Neutrophil (primary cell): ENCODE results near the gene NNT.

Experiments used
- H3K27ac ChIP-seq: fragments of 200-600 bp; sonication (generic); 2 replicates; pipeline ENCODE4 v1.5.1; 2016; ENCODE audit warnings: mild to moderate bottlenecking, moderate library complexity
- H3K27me3 ChIP-seq: fragments of 200-600 bp; sonication (generic); 2 replicates; pipeline ENCODE4 v1.6.0; 2016; ENCODE audit warnings: mild to moderate bottlenecking
- H3K36me3 ChIP-seq: fragments of 200-600 bp; sonication (generic); 2 replicates; pipeline ENCODE4 v1.5.1; 2017
- H3K4me1 ChIP-seq, 2 experiments: fragments of 200-600 bp in 1 of 2; sonication (generic) in 1 of 2; 1 replicate in 1 of 2; 2 replicates in 1 of 2; pipeline versions ENCODE4 v1.5.1 to v1.6.1; 2013 to 2016; ENCODE audit warnings: low read depth in 1 of 2, low read length in 1 of 2, mild to moderate bottlenecking in 1 of 2, moderate library complexity in 1 of 2; ENCODE audit not compliant: control insufficient read depth in 1 of 2, insufficient read depth in 1 of 2
- H3K4me3 ChIP-seq, 2 experiments: fragments of 200-600 bp in 1 of 2; sonication (generic) in 1 of 2; 1 replicate in 1 of 2; 2 replicates in 1 of 2; pipeline ENCODE4 v1.5.1; 2013 to 2016; ENCODE audit warnings: low read depth in 1 of 2, low read length in 1 of 2, mild to moderate bottlenecking in 1 of 2, moderate library complexity in 1 of 2
- H3K9me3 ChIP-seq: fragments of 200-600 bp; sonication (generic); 2 replicates; pipeline ENCODE4 v1.5.1; 2016
- CTCF ChIP-seq: fragments of 200-600 bp; sonication (generic); IDR thresholded peaks from 2 replicates; pipeline ENCODE4 v1.5.1; 2016; ENCODE audit warnings: antibody characterized with exemption

NNT gene

GRCh38 chr5:43565043-43565442 is 37.9 kb upstream of the NNT start:
- peaks cover 13% of the 10 kb centered on the region for H3K27me3 ChIP-seq
- no peaks in the 10 kb centered on the region for H3K4me1 ChIP-seq
- no peaks in the 10 kb centered on the region for H3K36me3 ChIP-seq
- TF ChIP-seq CTCF: no peak
- H3K27ac ChIP-seq: no peak overlapping the region
- H3K9me3 ChIP-seq: no peaks in the 10 kb centered on the region
- H3K4me3 ChIP-seq: no peak overlapping the region

DNA sequence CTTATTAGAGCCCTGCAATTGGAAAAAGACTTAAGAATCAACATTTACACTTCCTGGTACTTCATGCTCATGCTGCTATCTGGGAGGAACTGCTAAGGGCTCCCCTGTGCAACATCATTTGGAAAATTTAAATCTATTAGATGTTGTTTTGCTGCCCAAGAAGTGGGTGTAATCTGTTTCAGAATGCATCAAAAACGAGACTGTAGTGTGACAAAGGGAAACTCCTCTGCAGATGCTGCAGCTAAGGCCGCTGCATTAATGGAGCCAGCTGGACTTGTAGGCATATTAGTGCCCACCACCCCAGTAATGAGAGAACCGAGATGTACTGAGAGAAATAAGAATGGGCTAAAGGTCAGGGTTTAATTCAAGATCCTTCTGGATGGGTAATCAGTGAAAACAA is 35.0 kb upstream of the NNT start:
- no peak for TF ChIP-seq CTCF
- H3K9me3 ChIP-seq: no peaks in the 10 kb centered on the region
- H3K4me1 ChIP-seq: no peaks in the 10 kb centered on the region
- H3K36me3 ChIP-seq: no peaks in the 10 kb centered on the region
- no peak overlapping the region for H3K4me3 ChIP-seq
- H3K27ac ChIP-seq: no peak overlapping the region
- no peaks in the 10 kb centered on the region for H3K27me3 ChIP-seq

DNA sequence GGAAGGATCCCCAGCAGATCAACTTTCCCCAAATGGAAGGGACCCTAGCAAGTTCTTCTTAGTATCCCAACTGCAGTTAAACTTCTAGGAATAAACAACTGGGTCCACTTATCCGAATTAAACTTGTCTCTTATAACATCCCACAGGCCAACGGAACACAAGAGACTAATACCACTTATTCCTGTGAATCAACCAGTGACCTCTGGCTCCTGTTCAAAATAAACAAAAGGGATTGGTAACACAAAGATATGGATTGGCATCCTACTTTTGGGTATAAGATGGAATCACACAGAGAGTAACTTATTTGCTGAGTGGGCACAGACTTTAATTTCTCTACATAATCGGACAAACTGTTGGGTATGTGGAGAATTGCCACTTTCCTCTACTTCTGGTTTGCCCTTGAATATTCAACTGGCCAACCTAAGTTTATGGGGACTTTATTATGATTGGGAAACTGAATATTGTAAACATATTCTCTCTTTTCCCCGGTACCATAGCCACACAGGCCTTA is 33.7 kb upstream of the NNT start:
- H3K36me3 ChIP-seq: no peaks in the 10 kb centered on the region

DNA sequence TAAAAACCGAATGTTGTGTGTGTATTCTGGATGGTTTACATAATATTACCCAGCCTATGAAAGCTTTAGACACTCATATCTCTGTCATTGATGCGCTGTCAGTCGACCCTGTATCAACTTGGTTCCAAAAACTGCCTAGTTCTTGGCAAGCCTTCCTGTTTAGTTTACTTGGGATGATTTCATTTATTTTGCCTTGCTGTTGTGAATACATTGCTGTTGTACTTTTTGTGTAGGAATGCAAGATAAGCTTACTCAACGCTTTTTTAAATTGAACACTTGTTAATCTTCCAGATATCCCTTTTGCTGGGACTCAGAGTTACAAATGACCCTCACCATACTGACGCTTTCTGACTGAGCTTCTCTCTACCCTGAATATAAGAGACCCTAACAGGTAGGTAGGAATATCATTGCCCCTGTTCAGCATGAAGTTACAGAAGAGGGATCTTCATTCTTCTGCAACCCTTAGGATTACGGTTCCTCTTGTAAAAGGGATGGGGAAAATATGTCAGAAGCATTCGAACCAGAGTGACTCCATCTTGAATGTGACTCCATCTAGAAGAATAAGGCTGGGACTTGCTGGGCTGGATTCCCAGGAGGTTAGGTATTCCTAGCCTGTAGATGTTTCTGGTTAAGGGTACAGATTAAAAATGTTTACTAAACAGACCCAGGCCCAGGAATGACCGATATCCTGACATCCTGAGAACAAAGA is 32.4 kb upstream of the NNT start:
- Histone ChIP-seq H3K4me1 (no peaks in the 10 kb centered on the region), H3K36me3 (no peaks in the 10 kb centered on the region), H3K4me3 (no peak overlapping the region), H3K27ac (no peak overlapping the region), H3K9me3 (no peaks in the 10 kb centered on the region), H3K27me3 (no peaks in the 10 kb centered on the region)
- no peak for TF ChIP-seq CTCF

More for the DNA sequence above, 33.7 kb upstream of the NNT start:
- H3K4me3 ChIP-seq: no peak overlapping the region
- no peaks in the 10 kb centered on the region for H3K27me3 ChIP-seq
- H3K4me1 ChIP-seq: no peaks in the 10 kb centered on the region
- no peak for TF ChIP-seq CTCF
- no peak overlapping the region for H3K27ac ChIP-seq
- no peaks in the 10 kb centered on the region for H3K9me3 ChIP-seq

DNA sequence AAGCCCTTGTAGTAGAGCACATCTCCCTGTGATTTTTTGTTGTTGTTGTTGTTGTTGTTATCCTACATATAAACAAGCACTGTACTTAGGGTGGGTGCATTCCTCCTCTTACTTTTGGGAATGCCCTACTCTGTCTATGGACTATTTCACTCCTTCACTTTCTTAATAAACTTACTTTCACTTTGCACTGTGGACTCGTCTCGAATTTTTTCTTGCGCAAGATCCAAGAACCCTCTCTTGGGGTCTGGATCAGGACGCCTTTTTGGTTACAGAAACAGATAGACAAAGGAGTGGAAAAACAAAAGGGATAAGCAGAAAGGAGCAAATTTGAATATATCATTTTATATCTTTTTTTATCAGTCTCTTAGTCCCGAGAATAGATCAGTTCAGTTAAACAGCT is 31.7 kb upstream of the NNT start:
- no peak overlapping the region for H3K27ac ChIP-seq
- no peak for TF ChIP-seq CTCF
- H3K9me3 ChIP-seq: no peaks in the 10 kb centered on the region
- H3K36me3 ChIP-seq: no peaks in the 10 kb centered on the region
- H3K4me3 ChIP-seq: no peak overlapping the region
- no peaks in the 10 kb centered on the region for H3K4me1 ChIP-seq
- H3K27me3 ChIP-seq: no peaks in the 10 kb centered on the region
